IPS-18c (cell line): ENCODE results near the gene INPP5A.
"Not testable (repeated sequence)": the region's sequence is repeated elsewhere in the genome, so short reads cannot be mapped to it uniquely, and the experiment has no call there.

Experiments used
- H3K4me3 ChIP-seq: 2 replicates; pipeline ENCODE4 v1.7.0; 2013; ENCODE audit warnings: low read depth, mild to moderate bottlenecking, low read length, moderate library complexity; ENCODE audit not compliant: insufficient read depth
- H3K9me3 ChIP-seq: one replicate; pipeline ENCODE4 v1.6.1; 2013; ENCODE audit warnings: mild to moderate bottlenecking, low read length, moderate library complexity; ENCODE audit not compliant: control insufficient read depth, insufficient read depth

The INPP5A gene

DNA sequence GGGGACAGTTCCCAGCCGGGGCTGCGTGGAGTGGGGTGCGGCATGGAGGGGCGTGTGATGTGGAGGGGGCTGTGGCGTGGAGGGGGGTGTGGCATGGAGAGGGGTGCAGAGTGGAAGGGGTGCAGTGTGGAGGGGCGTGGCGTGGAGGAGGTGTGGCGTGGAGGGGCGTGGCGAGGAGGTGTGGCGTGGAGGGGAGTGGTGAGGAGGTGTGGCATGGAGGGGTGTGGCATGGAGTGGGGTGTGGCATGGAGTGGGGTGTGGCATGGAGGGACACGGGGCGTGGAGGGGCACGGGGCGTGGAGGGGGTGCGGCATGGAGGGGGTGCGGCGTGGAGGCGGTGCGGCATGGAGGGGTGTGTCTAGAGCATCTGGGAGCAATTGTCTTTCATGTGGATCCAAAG lies 214.8 kb downstream of the INPP5A start:
- Histone ChIP-seq H3K4me3 (no peak overlapping the region), H3K9me3 (no peaks in the 10 kb centered on the region)

GRCh38 chr10:132752961-132753360 lies 215.4 kb downstream of the INPP5A start:
- H3K4me3 ChIP-seq = no peak overlapping the region
- no peaks in the 10 kb centered on the region for H3K9me3 ChIP-seq

- no peak overlapping the region for H3K4me3 ChIP-seq
- H3K9me3 ChIP-seq = no peaks in the 10 kb centered on the region
Measured at GRCh38 chr10:132753596-132753995, 216.0 kb downstream of the INPP5A start.

GRCh38 chr10:132754071-132754470 lies 216.5 kb downstream of the INPP5A start:
- Histone ChIP-seq H3K4me3 (no peak overlapping the region), H3K9me3 (no peaks in the 10 kb centered on the region)

DNA sequence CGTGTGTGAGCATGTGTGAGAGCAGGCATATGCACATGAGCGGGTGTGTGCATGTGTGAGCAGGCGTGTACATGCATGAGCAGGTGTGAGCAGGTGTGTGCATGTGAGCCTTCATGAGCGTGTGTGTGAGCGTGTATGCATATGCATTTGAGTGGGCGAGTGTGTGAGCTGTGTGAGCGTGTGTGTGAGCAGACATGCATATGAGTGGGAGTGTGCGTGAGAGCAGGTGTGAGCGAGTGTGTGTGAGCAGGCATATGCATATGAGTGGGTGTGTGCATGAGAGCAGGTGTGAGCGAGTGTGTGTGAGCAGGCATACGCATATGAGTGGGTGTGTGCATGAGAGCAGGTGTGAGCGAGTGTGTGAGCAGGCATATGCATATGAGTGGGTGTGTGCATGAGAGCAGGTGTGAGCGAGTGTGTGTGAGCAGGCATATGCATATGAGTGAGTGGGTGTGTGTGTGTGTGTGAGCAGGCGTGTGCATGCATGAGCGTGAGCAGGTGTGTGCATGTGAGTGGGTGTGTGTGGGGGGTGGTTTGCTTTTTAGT lies 217.7 kb downstream of the INPP5A start:
- Histone ChIP-seq H3K4me3 (no peak overlapping the region; the same call in 1 of the 2 replicates), H3K9me3 (no peaks in the 10 kb centered on the region)

GRCh38 chr10:132756591-132756990 lies 219.0 kb downstream of the INPP5A start:
- Histone ChIP-seq H3K9me3 (no peaks in the 10 kb centered on the region), H3K4me3 (no peak overlapping the region)

DNA sequence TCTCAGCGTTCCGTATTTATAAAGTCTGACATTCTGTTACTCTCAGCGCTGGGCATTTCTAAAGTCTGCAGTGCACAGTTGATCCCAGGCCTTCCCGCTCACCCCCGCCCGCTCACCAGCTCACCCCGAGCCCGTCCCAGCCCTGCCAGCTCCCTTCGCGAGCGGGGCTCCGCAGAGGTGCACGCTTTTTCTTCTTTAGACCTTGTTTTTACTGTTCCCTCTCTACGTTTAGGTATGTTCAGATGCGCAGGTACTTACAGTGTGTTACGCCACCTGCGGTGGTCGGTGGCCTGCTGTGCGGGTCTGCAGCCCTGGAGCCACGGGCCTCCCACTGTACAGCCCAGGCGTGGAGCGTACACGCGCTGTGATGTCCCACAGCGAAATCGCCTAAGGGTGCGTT lies 219.6 kb downstream of the INPP5A start:
- no peaks in the 10 kb centered on the region for H3K9me3 ChIP-seq
- H3K4me3 ChIP-seq = no peak overlapping the region

DNA sequence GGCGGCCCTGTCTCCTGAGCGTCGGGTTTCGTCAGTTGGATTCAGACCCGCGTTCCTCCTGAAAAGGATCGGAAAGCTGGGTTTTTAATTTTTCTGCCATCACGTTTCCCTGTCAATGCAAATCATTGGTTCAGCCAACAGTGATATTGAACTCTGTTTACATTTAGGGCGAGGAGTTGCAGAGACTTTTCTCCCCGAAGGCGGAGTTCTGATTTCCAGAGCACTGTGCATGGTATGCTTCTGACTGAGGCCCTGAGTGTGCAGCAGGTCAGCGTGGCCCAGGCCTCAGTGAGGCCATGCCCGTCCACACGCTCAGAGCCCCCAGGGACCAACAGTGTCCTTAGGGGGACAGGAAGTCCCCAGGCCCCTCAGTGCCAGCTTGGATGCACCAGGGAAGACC lies 221.3 kb downstream of the INPP5A start:
- H3K4me3 ChIP-seq = no peak overlapping the region
- H3K9me3 ChIP-seq = no peaks in the 10 kb centered on the region

DNA sequence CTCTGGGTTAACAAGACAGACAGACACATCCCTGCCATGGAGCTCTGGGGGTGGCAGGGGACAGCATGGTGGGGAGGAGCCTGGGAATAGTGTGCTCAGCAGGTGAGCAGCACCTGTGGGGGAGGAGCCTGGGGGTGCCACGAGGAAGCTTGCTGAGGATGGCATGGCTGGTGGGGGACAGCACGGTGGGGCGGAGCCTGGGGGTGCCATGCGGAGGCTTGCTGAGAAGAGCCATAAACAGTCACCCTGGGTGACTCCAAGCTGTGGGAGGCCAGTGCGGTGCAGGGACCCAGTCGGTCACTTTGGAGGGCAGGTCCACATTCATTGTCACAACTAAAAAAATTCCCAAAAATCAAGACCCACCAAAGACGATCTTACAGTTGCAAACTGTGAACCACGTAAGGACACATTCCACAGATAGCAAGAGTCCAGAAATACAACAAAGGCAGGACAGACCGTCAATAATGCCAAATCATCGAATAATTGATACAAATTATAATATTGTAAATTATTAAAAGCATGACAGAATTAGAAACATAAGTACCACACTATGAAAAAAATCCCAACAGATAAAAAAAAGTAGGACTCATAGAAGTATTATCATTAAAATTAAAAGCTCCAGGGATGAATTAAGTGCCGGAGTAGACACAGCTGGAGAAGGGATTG lies 223.9 kb downstream of the INPP5A start:
- no peaks in the 10 kb centered on the region for H3K9me3 ChIP-seq
- no peak overlapping the region for H3K4me3 ChIP-seq

DNA sequence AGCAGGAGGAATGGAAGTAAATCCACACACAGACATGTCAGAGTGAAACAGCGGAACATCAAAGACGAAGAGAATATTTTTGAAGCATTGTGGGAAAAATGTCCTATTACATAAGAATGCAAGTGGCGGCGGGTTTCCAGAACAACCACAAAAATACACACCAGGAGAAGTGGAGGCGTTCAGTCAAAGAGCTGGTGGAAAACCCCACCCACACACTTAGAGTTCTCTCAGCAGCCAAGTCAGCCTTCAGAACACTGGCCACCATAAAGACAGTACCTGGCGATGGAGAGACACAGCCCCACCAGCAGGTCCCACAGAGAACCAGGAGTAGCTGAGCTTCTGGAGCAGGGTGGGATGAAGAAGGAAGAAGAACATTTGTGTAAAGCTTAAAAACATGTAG lies 224.7 kb downstream of the INPP5A start:
- Histone ChIP-seq H3K9me3 (no peaks in the 10 kb centered on the region), H3K4me3 (no peak overlapping the region)

- H3K4me3 ChIP-seq = no peak overlapping the region
- H3K9me3 ChIP-seq = no peaks in the 10 kb centered on the region
Measured at GRCh38 chr10:132763545-132763944, 226.0 kb downstream of the INPP5A start.

GRCh38 chr10:132764108-132764507 lies 226.5 kb downstream of the INPP5A start:
- Histone ChIP-seq H3K9me3 (no peaks in the 10 kb centered on the region), H3K4me3 (no peak overlapping the region)

- H3K4me3 ChIP-seq = no peak overlapping the region
- H3K9me3 ChIP-seq = peaks cover 4% of the 10 kb centered on the region
Measured at GRCh38 chr10:132765435-132765834, 227.8 kb downstream of the INPP5A start.

DNA sequence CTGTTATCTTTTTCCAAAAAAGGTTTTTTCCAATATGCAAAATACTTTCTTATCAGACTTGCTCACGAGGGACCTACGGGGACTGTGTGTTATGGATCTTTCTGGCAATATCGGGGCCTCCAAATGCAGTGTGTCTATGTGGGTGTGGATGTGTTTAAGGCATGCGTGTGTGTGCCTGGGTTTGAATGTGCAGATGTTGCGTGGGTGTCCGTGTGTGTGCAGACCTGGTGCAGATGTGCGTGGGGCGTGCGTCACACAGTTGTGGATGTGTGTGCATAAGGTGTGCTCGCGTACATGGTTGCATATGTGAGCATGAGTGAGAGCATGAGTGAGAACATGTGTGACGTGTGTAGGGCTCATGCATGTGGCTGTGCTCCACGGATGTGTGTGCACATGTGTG lies 228.7 kb downstream of the INPP5A start:
- H3K4me3 ChIP-seq = no peak overlapping the region
- peaks cover 4% of the 10 kb centered on the region for H3K9me3 ChIP-seq

DNA sequence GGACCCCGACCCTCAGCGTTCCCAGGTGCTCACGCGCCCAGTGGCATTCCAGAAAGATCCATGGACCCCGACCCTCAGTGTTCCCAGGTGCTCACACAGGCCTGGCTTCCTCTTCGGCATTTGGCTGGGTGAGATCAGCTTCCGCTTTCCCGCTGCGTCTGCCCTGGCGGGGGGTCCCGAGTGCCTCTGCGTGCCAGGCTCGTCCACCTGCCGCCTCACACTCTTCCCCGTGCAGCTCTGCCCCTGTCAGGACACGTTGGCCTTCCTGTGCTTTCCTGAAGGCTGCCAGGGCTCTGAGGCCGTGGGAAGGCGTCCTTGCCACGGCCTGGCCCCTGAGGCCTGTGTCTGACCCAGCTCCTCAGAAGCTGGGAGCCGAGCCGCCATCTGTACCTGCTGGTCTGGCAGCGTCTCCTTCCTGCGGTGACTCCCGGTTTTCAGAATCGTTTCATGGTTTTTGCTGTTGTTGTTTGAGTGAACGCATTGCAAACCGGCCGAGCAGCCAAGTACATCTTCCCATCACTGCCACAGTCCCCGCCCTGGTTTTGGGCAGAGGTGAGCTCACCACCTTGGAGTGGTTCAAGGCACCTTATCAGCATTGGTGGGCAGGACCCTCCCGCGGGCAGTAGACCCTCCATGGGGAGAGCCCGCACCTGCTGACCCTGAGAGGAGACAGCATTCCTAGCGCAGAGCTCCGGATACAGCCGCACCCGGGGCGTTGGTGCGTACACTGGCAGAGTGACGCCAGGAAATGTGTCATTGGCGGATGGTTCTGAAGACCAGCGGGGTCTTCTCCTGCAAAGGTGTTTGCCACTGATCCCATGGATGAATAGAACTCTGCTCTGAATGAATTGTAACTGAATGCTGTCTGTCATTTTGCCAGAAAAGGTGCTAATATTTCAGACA lies 231.0 kb downstream of the INPP5A start:
- Histone ChIP-seq H3K4me3 (no peak overlapping the region), H3K9me3 (peaks cover 4% of the 10 kb centered on the region)

- Histone ChIP-seq H3K9me3 (peaks cover 4% of the 10 kb centered on the region), H3K4me3 (no peak overlapping the region)
Measured at GRCh38 chr10:132770061-132771021, 232.8 kb downstream of the INPP5A start.

- H3K4me3 ChIP-seq, H3K9me3 ChIP-seq: not testable (repeated sequence)
Measured at GRCh38 chr10:132772816-132773215, 235.2 kb downstream of the INPP5A start.
